HL-60/S4 treated with retinoic acid at 250 ng/mL for 4 days and 3 days (cell line): Measurements from ENCODE around the gene KL.

Experiments
- in situ Hi-C: fragments of 300-500 bp; cut with MboI; formaldehyde crosslinking; loops from 2 replicates; pipeline ENCODE4 v1.7.0; 2022; ENCODE audit warnings: low sequenced_read_pairs

KL gene

DNA sequence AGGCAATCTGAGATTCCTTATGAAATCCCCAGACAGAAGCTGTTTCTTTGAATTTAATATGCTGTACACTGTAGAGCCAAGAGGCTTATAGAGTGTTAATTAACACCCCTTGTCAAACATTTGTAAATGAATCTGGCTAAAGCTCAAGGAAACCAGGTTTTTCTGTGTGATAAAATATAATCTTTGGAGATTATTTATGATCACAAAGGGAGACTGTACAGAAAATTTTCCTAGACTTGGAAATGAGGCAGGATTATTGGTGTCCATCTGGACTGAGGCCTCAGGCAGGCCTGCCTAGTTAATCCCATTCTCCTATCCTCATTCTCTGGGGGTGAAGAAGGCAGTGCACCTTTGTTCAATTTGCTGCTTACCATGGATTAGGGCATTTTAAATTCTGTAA, 17.8 kb downstream of the KL start:
- in situ Hi-C loops, result no loop called here

DNA sequence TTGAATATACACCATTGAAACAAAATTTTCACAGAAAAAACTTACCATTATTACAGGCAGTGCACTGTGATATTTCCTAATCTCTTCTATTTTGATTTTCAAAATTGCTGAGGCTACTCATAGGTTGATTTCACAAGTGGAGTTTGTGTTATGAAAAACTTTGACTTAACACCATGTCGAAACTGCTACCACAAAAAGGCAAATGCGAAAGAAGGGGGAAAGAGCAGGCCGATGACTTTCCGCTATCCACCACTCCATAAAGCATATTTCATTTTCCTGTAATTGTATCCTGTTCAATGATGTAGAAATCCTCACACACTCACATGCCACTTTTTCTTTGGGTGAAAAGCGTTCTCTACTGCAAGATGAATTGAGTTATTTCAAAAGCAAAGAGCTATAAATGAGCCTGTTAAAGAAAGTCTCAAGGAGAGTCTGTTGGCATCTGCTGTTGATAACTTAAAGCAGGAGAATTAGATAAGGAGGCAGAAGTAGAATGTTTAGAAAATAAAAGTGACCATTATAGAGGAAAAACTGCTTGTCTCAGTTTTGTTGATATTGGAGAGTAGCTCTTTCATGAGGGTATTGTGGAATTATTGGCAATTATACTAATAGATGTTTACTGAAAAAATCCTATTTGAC, 18.8 kb downstream of the KL start:
- in situ Hi-C loops, result no loop called here

DNA sequence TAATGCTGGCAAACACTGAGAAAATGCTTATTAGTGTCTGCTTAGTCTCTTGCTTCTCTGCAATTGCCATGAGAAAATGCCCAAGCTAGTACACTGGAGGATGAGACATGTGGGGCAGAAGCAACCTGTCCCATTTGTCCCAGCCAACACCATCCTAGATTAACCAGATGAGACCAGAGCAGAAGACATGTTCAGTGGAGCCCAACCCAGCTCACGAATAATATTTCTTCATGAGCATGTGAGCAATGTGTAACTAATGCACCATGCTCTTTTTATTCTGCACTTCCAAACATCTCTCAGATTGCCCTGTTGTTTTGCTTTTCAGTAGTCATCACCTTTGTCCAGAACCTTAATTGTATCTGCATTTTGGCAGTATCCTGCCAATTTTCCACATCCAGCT, 21.4 kb downstream of the KL start:
- in situ Hi-C loops, result no loop called here

DNA sequence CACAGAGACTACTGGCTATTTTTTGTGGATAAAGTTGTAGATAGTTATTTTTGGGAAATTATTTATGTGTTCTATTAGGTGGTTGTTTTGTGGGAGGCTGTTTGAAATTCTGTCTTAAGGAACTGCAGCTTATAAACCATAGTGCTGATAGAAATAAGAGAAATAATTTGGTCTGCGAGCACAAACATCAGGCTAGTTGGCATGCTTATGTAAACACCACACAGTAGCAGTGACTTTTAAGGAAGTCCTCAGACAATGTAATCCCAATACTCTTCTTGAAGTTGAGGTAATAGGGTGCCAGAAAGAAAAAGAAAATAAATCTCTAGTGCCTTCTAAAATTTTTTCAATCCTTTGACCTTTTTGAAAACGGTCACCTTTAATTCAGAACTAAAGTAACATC, 23.9 kb downstream of the KL start:
- in situ Hi-C loops, result no loop called here

DNA sequence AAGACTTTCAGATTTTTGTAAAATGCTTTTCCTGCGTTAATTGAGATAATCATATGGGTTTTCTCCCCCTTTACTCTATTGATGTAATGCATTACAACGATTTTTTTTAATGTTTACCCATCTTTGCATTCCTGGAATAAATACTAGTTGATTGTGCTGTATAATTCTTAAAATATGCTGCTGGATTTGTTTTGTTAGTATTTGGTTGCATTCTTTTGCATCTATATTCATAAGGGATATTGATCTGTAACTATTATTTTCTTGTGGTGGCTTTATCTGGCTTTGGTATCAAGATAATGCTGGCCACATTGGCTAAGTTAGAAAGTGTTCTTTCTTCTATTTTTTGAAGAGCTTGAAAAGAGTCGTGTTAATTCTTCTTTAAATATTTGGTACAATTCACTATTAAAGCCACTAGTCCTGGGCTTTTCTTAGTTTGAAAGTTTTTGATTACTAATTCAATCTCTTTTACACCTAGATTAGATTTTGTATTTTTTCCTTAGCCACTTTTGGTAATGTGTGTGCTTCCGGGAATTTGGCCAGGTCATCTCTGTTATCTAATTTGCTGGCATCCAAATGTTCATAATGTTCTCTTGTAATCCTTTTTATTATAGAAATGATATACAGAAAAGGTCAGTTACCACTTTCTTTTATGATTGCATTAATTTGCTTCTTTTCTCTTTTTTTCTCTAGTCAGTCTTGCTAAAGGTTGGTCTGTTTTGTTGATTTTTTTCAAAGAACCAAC, 29.8 kb downstream of the KL start:
- in situ Hi-C loops, result no loop called here

DNA sequence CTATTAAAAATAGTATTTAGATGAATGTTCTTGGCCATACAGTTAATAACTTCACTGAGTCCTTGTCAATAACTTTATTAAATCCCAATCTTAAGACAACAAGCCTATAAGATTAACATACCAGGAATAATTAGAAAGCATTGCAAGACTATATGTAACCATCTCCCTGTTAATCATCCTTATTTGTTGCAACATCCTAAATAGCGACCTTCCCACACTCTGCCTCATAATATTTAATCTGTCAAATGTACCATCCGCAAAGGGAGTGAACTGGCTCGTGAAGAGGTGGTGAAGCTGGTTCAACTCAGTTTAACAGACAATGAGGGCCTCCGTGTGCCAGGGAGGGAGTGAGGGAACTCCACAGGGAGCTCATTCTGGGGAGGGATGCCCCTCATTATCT, 33.9 kb downstream of the KL start:
- in situ Hi-C loops, result no loop called here

DNA sequence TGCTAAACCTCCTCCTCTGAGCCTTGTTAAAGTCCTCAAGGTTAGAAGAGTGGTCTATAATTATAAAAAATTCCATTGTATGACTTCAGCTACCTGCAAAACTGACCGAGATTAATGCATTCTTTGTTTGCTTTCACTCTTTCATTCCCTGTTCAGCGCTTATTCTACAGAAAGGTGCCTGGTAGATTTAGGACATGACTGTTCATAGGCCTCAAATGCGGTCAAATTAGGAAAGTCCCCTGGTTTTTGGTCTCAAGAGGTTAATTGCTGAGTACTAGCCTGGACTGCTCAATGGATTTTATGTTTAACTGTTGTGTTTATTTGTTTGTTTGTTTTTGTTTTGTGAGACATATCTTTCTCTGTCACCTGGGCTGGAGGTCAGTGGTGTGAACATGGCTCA, 35.4 kb downstream of the KL start:
- in situ Hi-C loops, result no loop called here

DNA sequence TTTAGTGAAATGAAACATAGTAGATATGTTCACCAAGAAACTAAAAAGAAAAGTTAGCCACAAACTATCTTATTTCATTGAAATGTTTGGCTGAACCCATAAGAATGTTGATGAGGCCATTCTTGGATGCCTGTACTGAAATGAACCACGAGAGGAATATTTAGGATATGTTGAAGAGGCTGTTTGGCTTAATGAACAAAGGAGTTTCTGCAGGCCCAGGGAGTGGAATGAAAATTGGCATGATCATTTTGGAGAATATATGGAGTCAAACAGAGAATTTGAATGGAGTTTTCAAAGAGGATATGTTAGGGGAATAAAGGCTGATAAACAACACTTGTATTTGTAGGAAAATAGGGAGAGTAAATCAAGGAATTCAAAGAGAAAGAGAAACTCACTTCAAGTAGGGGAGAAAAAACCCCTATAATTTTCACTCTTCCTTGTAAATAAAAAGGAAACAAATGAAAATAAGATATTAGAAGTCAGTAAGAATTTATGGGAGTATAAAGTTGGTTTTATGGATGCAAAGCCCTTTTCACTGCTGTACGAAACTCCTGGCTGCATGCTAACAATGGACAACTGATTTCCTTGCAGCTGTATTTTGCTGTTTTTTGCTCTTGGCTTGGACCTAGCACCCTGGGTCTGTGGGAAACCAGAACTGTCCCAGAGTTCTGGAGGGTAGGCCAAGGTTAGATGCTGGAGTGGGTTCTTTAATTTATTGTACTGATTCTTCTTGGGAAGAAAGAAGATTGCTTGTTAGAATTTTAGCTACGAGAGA, 36.5 kb downstream of the KL start:
- in situ Hi-C loops, result no loop called here

DNA sequence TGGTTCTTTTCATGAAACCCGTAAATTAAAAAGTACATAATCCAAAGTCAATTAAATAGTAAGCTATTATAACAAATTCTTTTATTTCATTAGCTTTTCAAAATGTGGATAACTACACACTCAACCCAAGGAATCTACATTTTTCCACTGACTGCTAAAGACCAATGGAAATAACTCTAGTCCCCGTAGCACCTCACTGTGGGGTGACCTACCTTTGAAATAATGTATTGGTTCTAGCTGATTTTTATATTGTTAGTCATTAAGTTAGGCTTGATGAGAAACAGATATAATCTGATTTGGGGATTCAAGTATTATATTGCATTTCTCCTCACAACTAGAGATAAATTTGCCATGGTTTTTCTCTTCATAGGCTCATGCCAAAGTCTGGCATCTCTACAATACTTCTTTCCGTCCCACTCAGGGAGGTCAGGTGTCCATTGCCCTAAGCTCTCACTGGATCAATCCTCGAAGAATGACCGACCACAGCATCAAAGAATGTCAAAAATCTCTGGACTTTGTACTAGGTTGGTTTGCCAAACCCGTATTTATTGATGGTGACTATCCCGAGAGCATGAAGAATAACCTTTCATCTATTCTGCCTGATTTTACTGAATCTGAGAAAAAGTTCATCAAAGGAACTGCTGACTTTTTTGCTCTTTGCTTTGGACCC, 37.3 kb downstream of the KL start:
- in situ Hi-C loops, result no loop called here

DNA sequence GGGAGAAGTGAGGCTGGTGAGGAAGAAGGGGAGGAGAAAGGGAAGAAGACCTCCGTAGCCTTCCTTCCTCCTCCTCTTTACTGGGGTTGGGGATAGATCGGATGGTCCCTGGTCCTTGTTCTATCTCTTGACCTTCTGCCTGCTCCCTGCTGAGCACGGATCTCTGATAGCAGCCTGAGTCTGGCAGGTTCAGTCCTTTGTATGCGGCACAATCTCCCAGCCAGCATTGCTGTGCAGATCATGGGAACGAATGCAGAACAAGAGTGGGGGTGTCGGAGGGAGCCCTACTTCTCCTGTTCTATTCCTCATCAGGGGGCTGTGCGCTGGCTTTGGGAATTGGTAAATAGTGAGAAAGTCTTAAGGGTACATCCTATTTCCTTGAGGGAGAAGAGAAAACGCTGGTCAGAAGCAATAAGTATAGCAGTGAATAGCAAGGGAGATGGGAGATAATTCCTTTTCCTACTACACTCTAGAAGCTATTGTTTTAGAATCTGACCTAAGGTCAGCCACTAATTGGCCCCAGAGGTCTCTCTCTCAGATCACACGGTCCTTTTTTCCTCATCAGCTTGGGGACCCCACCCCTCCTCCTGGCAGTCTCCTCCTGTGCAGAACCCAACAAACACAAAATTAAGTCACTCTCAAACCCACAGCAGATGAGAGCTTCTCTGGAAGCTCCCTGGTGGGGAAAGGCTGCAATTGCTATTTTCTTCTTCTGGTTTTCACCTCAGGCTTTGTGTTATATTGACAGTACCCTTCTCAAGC, 41.0 kb downstream of the KL start:
- in situ Hi-C loops, result no loop called here

DNA sequence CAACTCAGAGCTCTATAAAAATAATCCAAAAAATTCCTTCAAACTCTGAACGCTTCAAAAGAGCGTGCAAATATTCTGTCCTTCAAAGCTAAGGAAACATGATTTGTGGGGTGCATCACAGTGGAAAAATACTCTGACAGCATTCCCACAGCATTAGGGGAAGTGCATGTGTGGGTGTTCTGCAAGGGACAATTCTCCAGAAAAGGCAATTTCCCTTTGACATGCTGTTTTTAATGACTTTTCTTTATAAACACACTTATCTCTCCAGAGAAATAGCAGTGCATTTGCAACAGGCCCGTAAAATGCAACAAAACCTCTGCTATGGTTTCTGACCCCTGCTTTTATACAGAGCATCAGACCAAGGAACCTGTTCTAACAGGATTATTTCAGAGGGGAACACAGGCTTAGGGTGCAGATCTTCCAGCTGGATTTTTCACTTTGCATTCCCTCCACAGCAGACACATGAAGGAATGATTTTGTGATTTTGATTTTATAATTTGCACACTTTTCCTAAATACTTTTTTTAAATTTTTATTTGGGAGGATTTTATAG, 42.6 kb downstream of the KL start:
- in situ Hi-C loops, result no loop called here

DNA sequence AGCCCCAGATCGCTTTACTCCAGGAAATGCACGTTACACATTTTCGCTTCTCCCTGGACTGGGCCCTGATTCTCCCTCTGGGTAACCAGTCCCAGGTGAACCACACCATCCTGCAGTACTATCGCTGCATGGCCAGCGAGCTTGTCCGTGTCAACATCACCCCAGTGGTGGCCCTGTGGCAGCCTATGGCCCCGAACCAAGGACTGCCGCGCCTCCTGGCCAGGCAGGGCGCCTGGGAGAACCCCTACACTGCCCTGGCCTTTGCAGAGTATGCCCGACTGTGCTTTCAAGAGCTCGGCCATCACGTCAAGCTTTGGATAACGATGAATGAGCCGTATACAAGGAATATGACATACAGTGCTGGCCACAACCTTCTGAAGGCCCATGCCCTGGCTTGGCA, 44.6 kb downstream of the KL start:
- in situ Hi-C loops, result no loop called here

DNA sequence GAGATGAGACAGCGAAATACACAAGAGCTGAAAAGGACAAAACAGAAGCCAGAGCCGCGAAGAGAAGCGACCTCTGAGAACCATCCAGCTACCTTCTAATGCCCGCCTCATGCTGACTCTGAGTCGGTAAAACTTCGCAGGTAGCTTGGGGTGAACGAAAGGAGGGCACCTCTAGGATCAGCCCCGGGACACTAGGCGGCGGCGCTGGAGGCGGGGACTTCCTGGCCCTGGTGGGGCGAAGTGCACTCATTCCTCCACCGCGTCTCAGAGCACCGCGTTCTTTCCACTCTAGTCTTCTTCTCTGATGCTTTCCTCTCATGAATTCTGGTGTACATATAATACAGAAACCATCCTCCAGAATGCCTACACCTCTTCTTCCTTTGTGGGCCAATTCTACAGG, 50.1 kb downstream of the KL start:
- in situ Hi-C loops, result no loop called here

DNA sequence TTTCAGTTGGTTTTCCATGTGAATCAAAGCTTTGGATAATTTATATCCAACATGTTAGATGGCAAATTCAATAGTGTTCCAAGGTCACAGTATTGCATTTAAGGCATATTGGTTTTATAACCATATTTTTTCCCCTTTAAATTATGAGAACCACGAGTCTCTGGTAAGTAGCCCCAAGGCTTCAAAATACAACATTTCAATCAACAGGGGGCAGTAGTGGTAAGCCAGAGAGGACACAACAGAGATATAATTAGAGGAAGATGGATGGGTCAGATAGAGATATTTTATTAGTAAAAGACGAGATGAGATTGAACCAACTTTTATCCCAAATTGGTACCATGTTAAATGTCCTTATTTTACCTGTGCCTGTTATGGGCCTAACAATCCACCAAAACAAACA, 53.1 kb downstream of the KL start:
- in situ Hi-C loops, result no loop called here

DNA sequence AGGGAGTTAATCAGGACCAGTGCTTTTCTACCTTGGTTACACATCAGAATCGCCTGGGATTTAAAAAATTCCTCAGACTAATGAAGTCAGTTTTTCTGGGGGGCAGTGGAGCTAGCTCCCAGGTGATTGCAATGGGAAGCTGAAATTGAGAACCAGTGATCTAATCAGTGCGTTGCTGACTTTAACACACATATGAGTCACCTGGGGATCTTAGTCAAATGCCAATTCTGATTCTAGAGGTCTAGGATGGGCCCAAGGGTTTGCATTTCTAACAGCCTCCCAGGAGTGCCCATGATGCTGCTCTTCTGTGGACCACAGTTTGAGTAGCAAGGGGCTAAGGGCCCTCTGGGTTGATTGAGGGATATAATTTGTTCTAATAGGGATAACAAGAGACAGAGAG, 54.5 kb downstream of the KL start:
- in situ Hi-C loops, result no loop called here

DNA sequence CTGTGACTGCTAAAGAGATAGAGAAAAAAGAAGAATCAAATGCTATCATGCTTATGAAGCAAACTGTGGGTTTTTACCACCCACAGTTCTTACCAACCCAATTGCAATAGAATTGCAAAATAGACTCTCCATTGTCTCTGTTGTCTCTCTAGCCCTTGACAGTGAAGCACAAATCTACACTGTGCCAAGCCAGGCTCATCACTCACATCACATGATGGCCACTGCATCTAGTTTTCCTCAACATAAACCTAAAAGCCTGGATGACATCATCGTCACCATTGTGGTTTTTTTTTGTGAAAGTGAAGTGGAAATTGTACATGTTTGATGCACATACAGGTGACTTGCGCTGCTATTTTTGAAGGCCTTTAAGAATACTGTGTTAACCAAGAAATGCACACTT, 56.1 kb downstream of the KL start:
- in situ Hi-C loops, result no loop called here

DNA sequence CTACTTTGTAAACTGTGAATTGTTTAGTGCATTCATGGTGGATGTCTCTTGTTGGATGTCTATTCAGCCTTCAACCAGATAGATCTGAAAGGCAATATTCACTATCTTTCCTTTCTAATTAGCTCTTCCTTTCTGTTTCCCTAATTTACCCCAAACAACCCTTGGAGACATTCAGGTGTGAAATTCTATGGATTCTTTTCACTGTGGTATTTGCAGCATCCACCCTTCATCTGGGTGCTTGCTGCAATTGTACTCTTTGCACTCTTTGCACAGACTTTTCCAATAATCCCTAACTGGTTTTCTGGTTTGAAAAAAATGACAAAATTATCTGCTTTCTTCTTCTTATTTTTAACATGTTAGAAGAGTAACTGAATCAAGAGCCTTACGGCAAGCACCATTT, 56.5 kb downstream of the KL start:
- in situ Hi-C loops, result no loop called here

DNA sequence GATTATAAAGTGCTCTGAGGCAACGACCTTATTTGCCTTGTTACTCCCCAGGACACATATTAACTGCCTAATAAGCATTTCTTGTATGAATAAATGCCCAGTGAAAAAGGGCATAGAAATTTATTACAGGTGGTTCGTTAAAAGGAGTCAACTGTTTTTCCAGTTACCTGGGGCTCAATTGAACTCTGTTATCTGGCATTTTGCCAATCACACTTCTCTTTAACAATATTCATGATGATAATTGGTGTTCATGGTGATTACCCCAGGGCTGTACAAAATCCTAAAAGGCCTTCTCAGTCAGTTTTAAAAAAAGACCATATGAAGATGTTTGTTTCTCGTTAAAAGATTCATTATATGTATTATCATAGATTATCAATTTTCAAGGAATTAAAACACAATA, 57.1 kb downstream of the KL start:
- in situ Hi-C loops, result no loop called here

DNA sequence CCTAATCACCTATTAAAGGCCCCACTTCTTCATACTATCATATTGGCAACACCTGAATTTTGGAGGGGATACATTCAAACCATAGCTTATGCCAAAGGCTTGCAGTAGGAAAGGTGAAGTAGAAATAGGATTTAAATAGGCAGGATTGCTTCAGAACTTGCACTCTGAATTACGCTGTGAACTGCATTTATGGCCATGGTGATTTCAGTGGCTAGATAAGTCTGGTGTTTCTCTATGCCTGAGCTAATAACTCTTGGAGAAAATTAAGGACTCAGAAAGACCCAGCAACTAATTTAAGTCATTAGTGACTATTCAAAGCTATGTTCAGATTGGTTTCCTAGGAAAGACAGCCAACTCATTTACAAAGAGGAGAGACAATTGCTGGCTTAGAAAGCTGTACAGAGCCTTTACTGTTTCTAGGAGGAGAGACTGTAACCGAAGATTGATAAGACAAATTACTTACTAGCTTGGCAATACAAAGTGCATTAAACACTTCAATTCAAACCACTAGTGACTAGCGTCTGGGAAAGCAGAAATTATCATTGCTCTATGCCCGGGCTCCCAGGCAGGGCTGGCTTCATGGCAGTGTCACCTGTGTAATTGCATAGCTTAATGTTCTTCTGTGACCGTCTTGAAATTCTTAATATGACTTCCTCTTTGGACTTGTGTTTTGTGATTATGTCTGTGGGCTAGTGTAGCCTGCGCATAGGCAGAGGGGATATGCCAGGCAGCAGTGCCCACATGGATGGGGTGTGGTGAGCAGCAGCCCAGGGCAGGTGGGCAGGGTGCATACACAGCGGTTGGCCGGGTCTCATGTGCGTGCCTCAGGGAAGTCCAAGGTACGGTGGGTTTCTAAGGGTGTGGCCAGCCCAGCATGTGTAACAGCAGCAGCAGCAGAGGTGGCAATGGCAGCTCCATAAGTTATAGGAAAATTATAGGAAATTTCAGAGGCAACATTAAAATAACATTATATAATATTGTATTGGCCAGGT, 60.1 kb downstream of the KL start:
- in situ Hi-C loops, result no loop called here
